GM18517 (cell line): ENCODE results near the gene NEDD4.
"Not testable (repeated sequence)": the region's sequence is repeated elsewhere in the genome, so short reads cannot be mapped to it uniquely, and the experiment has no call there.

Experiments used
- ATAC-seq: cut with Tn5 transposase; IDR thresholded peaks from one replicate; pipeline ENCODE4 v1.9.1; 2021; ENCODE audit warnings: mild to moderate bottlenecking, moderate library complexity; ENCODE audit not compliant: unreplicated experiment

The NEDD4 gene

GRCh38 chr15:55835866-55836265 is 157.5 kb downstream of the NEDD4 start:
- ATAC-seq: no peak

- no peak for ATAC-seq
Observed at GRCh38 chr15:55834331-55834730, 159.1 kb downstream of the NEDD4 start.

GRCh38 chr15:55829826-55830225 is 163.6 kb downstream of the NEDD4 start:
- ATAC-seq: peak; percentile 56

DNA sequence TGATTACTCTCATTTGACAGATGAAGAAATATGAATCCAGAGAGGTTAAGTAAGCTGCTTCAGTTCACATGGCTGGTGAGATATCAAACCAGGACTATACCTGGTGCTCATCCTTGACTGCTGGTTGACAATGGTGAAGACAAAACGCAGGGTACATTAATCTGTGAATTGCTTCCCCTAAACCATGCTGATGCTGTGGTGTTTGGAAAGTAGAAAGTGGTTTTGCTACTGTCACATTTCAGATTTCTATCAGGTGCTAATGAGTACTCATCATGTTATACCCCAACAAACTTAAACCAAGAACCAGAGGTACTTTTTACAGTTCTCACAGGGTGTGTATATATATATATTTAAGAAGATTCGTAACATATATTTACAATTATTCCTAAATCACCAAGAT is 165.5 kb downstream of the NEDD4 start:
- no peak for ATAC-seq

DNA sequence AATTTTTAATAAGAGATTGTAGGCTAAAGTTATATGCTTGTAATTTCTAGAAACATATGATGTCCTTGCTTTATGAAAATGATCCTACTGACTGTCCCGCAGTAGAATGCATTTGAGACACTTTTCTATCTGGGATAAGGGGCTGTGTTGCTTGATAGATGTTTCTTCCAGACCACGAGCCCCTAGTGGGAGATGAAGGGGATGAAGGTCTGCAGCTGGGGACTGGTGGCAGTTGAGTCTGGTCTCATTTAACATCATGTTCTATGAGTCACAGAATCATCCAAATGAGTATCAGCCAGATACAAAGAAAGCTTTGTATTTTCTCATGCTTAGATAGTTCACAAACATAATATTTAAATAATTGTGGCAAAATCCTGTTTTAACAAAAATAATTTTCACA is 166.2 kb downstream of the NEDD4 start:
- no peak for ATAC-seq

GRCh38 chr15:55824857-55825613 is 168.4 kb downstream of the NEDD4 start:
- no peak for ATAC-seq

DNA sequence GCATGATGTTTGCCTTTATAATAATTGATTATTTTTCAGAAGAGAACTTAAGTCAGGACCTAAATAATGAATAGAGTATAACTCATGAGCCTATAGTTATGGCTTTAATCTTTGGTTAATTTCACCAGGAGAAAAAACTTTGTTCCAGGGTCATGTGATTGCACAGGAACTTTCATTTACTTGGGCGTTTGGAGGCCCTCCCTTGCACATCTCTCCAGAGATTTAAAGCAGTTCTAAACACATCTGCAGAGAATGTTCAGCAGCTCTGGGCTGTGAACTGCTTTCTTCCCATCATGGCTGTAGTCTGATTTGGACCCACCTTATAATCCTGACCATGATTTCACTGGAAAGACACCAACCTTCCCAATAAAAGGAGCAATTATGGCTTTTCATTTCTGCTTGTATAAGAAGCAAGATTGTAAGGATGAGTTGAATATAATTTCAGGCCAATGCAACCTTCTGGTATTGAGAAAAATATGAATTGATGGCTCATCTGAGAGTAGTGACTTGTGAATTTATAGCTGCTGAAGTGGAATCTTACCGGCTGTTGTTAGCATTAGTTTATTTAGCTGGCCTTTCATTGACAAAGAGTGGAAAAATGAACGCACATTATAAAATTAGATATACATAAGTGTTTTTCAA is 169.6 kb downstream of the NEDD4 start:
- ATAC-seq: no peak

DNA sequence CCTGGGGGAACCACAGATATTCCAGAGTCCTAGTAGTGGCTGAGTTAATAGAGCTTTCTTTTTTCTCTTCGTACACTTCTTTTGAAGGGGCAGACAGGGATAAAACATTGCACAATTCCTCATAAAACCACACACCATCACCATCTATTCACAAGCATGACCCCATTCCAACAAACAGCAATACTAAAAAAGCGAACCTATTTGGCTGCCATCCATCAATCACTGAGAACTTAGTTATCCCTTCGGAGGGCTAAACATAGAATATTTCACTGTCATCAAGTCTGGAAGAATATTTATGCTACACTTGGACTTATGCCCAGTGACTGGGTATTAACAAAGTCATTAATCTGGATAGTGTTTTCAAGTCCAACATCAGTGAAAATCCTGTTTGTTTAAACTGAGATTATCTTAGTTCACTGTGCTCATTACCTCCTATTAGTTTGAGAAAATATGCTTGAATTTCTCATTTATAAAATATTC is 170.2 kb downstream of the NEDD4 start:
- no peak for ATAC-seq

DNA sequence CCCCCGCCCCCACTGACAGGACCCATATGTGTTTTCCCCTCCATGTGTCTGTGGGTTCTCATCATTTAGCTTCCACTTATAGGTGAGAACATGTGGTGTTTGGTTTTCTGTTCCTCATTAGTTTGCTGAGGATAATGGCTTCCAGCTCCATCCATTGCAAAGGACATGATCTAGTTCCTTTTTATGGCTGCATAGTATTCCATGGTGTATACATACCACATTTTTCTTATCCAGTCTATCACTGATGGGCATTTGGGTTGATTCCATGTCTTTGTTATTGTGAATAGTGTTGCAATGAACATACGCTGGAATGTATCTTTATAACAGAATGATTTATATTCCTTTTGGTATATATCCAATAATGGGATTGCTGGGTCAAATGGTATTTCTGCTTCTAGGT is 171.7 kb downstream of the NEDD4 start:
- not testable (repeated sequence) for ATAC-seq

DNA sequence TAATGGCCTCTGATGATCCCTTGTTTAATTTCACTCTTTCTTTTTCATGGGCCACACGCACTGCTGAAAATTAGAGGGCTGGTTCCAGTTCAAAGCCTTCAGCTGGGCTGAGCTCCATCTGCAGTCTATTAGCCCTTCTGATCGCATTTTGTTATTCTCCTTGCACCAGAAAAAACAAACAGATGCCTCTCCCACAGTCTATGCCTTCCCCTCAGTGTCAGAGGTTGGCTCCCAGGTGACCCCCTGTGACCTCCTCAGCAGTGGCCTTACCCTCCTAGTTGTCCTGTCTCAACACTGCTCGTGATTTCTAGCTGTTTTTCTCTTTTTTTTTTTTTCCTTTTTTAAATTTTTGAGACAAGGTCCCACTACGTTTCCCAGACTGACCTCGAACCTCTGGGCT is 173.4 kb downstream of the NEDD4 start:
- ATAC-seq: no peak

DNA sequence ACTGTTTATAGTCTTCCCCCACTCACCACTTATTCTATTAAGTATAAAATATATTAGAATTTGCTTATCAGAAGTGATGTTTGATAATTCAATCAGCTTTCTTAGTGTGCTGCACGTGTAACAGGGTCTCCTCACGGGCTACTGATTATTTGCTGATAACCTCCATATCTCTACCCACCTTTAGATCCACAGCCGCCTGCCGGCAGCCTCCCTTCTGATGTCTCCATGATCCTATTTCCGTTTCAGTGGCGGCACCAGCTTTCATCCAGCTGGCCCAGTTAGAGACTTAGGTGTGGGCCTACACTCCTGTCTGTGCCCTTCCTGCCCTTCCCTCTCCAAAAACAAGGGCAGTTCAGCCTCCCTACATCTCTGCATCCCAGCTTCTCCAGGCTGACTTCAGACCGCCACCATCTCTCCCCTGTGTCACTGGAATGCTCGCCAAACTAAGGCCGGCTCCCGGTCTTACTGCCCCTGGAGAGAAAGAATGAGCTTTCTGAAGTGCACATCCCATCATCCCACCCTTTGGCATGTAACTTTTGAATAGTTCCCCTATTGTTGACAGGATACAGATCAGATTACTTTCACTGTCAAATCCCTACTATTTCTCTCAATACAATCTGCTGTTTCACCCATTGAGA is 173.9 kb downstream of the NEDD4 start:
- ATAC-seq: no peak

- ATAC-seq: no peak
Observed at GRCh38 chr15:55816017-55816416, 177.4 kb downstream of the NEDD4 start.

- ATAC-seq: no peak
Observed at GRCh38 chr15:55802600-55803376, 190.6 kb downstream of the NEDD4 start.

DNA sequence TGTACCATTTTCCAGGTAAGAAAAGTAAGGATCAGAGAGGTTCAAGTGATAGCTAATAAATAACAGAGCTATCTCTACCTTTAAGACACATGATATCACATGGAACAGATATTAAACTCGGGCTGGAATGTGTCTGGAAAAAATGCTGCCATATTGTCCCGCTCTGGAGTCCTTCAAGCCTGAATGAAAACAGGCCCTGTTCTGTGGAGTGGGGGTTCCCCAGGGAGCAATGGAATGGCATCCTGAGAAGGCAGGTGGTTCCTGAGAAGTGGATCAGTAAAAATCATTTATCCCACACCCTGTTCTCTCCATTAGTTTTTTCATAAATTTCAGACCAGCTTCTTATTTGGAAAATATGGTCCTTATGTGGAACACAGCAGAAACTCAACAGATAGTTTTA is 193.2 kb downstream of the NEDD4 start:
- no peak for ATAC-seq

DNA sequence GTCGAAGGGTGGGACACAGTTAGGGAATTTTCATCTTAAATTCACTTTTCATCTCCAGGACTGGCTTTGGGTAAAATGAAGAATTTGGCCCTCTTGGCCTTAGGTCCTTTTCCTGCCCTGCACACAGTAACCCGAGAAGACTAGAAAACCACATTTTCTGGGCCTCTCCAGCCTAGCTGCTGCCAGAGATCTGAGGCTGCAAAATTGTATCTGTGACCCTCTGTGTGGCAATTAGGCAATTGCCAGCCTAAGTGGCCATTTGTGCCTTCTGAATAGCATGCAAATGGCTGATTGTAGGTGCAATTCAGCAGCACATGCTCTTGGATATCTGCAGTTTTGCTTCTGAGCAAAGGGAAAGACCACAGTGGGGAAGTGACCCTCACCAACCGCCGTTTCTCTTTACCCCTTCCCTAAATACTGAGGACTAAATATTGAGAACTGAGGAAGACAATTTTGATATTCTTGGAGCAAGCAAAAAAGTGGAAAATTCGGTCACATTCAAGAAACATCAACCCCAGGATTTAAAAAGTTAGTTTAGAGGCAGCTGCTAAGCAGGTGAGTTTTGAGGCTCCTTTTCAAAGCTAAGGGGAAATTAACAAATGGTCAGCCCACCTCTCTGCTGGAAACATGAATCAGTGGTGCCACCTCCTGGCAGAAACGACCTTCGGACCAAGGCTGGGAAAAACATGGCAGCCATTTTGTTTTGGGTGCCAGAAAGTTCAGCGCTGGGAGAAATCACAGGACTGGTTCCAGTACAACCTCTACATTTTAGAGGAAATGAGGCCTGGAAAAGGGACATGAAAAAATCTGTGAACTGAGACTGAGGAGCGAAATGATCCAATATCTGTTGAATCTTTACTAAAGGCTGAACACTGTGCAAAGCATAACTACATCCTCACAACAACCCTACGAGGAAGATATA is 193.9 kb downstream of the NEDD4 start:
- no peak for ATAC-seq

- ATAC-seq: no peak
Observed at GRCh38 chr15:55796321-55796965, 197.0 kb downstream of the NEDD4 start.

DNA sequence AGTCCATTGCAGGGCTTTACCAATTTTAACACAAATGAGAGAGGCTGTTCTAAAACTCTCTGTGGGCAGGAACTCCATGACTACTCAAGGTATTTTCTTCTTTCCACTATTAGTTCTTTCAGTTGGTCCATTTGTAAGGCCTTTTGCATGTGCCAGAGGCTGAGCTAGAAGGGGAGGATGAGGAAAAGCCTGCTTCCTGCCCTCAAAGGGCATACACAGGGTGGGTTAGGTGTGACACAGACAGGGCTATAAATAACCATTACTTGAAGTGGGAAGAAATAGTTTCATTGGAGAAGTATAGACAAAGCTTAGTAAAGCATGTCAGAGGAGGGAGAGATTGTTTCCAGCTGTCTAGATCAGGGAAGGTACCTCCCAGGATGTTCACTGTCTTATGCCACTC is 198.4 kb downstream of the NEDD4 start:
- ATAC-seq: no peak

GRCh38 chr15:55791551-55792400 is 201.6 kb downstream of the NEDD4 start:
- no peak for ATAC-seq
